Testis (tissue), 2 donors: ENCODE results near the gene GALNT12.

Source experiments
- CTCF ChIP-seq, 3 experiments: fragments of 450-650 bp in 2 of 3; fragments of 200-600 bp in 1 of 3; sonication (generic) in 1 of 3; IDR thresholded peaks; one replicate each; pipeline ENCODE4 v1.5.1; 2016 to 2019; ENCODE audit warnings: antibody characterized with exemption in 3 of 3, mild to moderate bottlenecking in 2 of 3, moderate library complexity in 1 of 3
- POLR2A ChIP-seq: fragments of 450-650 bp; IDR thresholded peaks from one replicate; pipeline ENCODE4 v1.6.1; 2017; ENCODE audit warnings: antibody characterized with exemption, mild to moderate bottlenecking, moderate library complexity

- no peak for TF ChIP-seq CTCF (IDR thresholded peaks at IDR 0.05)
- no peak for TF ChIP-seq POLR2A
Observed at GRCh38 chr9:98823666-98824334, 16.3 kb downstream of the GALNT12 start.
